ENCODE data around the gene SBDS.

Gene SBDS

DNA sequence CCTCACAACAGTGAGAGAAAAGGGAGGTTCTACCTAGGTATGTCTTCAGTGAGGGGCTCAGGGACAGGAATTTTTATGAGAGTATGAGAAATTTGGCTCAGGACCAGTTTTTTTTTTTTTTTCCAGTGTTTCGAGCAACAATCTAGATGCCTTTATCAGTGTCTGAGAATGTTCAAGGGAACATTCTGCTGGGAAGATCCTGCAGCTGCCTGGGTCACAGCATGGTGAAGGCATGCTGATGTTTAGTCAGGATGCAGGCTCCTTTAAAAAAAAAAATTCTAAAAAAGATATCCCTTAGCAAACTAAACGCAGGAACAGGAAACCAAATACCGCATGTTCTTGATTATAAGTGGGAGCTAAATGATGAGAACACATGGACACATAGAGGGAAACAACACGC lies 31.0 kb downstream of the SBDS start:
- H3K27me3 ChIP-seq (ENCODE audit: control insufficient read depth, low read length), result no peaks in the 10 kb centered on the region
- H3K4me2 ChIP-seq (ENCODE audit: low read length), result no peak overlapping the region
- H3K9me3 ChIP-seq (ENCODE audit: control insufficient read depth, insufficient read depth, low read length), result no peaks in the 10 kb centered on the region
- H3K36me3 ChIP-seq (ENCODE audit: control insufficient read depth, low read length), result peaks cover 10% of the 10 kb centered on the region
- H3K79me2 ChIP-seq (ENCODE audit: control insufficient read depth, low read length), result no peaks in the 10 kb centered on the region
- no peak for TF ChIP-seq EZH2phosphoT487 (IDR thresholded peaks at IDR 0.05; ENCODE audit: borderline replicate concordance, low read length)
- TF ChIP-seq, protein P1, sequence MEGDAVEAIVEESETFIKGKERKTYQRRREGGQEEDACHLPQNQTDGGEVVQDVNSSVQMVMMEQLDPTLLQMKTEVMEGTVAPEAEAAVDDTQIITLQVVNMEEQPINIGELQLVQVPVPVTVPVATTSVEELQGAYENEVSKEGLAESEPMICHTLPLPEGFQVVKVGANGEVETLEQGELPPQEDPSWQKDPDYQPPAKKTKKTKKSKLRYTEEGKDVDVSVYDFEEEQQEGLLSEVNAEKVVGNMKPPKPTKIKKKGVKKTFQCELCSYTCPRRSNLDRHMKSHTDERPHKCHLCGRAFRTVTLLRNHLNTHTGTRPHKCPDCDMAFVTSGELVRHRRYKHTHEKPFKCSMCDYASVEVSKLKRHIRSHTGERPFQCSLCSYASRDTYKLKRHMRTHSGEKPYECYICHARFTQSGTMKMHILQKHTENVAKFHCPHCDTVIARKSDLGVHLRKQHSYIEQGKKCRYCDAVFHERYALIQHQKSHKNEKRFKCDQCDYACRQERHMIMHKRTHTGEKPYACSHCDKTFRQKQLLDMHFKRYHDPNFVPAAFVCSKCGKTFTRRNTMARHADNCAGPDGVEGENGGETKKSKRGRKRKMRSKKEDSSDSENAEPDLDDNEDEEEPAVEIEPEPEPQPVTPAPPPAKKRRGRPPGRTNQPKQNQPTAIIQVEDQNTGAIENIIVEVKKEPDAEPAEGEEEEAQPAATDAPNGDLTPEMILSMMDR (IDR thresholded peaks at IDR 0.05; ENCODE audit: low read depth, low read length, poor library complexity, severe bottlenecking), result no peak
- no peak overlapping the region for H3K27ac ChIP-seq (ENCODE audit: low read depth, low read length)
- H3K9me2 ChIP-seq (replicated peaks; ENCODE audit: control insufficient read depth, low read length), result no peaks in the 10 kb centered on the region
- H3F3A ChIP-seq (ENCODE audit: control insufficient read depth, insufficient read depth), result no peaks in the 10 kb centered on the region
- no peaks in the 10 kb centered on the region for H4K20me1 ChIP-seq (ENCODE audit: control insufficient read depth, insufficient read depth, low read depth, low read length)
- no peaks in the 10 kb centered on the region for H3K4me1 ChIP-seq (ENCODE audit: control insufficient read depth, low read length)
- no peak overlapping the region for H3K4me3 ChIP-seq (ENCODE audit: low read length)

DNA sequence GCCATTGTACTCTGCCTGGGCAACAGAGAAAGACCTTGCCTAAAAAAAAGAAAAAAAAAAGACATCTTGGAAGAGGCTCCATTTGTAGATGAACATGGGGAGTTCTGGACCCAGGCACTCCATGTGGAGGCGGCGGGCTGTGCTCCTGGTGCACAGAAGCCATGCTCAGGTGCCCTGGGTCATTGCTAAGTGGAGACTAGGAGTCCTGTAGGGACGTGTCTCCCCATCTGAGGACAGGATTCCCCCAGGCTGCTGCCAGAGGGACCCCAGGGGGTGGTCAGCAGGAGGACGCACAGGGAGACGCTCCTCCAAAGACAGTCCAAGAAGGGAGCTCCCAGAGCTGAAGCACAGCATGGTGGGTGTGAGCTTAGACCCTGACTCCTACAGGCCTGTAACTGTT lies 34.3 kb downstream of the SBDS start:
- H3K4me3 ChIP-seq (ENCODE audit: low read length), result no peak overlapping the region
- peaks cover 43% of the 10 kb centered on the region for H3K36me3 ChIP-seq (ENCODE audit: control insufficient read depth, low read length)
- H3K79me2 ChIP-seq (ENCODE audit: control insufficient read depth, low read length), result no peaks in the 10 kb centered on the region
- H3K27me3 ChIP-seq (ENCODE audit: control insufficient read depth, low read length), result no peaks in the 10 kb centered on the region
- TF ChIP-seq, protein P1 (IDR thresholded peaks at IDR 0.05; ENCODE audit: low read depth, low read length, poor library complexity, severe bottlenecking), result no peak
- TF ChIP-seq EZH2phosphoT487 (IDR thresholded peaks at IDR 0.05; ENCODE audit: borderline replicate concordance, low read length), result no peak
- no peaks in the 10 kb centered on the region for H4K20me1 ChIP-seq (ENCODE audit: control insufficient read depth, insufficient read depth, low read depth, low read length)
- H3F3A ChIP-seq (ENCODE audit: control insufficient read depth, insufficient read depth), result no peaks in the 10 kb centered on the region
- no peaks in the 10 kb centered on the region for H3K9me2 ChIP-seq (replicated peaks; ENCODE audit: control insufficient read depth, low read length)
- H3K4me2 ChIP-seq (ENCODE audit: low read length), result no peak overlapping the region
- H3K9me3 ChIP-seq (ENCODE audit: control insufficient read depth, insufficient read depth, low read length), result no peaks in the 10 kb centered on the region
- no peaks in the 10 kb centered on the region for H3K4me1 ChIP-seq (ENCODE audit: control insufficient read depth, low read length)
- no peak overlapping the region for H3K27ac ChIP-seq (ENCODE audit: low read depth, low read length)

DNA sequence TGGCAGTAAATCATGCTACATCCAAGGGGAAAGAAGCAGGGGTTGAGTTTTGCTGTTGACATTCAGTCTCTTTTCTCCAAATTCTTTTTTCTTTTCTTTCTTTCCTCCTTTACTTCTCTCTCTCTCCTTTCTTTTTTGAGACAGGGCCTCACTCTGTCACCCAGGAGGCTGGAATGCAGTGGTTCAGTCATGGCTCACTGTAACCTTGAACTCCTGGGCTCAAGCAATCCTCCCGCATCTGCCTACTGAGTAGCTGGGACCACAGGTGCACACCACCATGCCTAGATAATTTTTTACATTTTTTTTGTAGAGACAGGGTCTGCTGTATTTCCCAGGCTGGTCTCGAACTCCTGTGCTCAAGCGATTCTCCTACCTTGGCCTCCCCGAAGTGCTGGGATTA lies 35.2 kb downstream of the SBDS start:
- no peaks in the 10 kb centered on the region for H3F3A ChIP-seq (ENCODE audit: control insufficient read depth, insufficient read depth)
- no peaks in the 10 kb centered on the region for H3K9me2 ChIP-seq (replicated peaks; ENCODE audit: control insufficient read depth, low read length)
- H3K27me3 ChIP-seq (ENCODE audit: control insufficient read depth, low read length), result no peaks in the 10 kb centered on the region
- H3K9me3 ChIP-seq (ENCODE audit: control insufficient read depth, insufficient read depth, low read length), result no peaks in the 10 kb centered on the region
- no peak overlapping the region for H3K4me2 ChIP-seq (ENCODE audit: low read length)
- no peaks in the 10 kb centered on the region for H3K4me1 ChIP-seq (ENCODE audit: control insufficient read depth, low read length)
- TF ChIP-seq, protein P1 (IDR thresholded peaks at IDR 0.05; ENCODE audit: low read depth, low read length, poor library complexity, severe bottlenecking), result no peak
- no peak for TF ChIP-seq EZH2phosphoT487 (IDR thresholded peaks at IDR 0.05; ENCODE audit: borderline replicate concordance, low read length)
- no peaks in the 10 kb centered on the region for H4K20me1 ChIP-seq (ENCODE audit: control insufficient read depth, insufficient read depth, low read depth, low read length)
- no peaks in the 10 kb centered on the region for H3K79me2 ChIP-seq (ENCODE audit: control insufficient read depth, low read length)
- peaks cover 52% of the 10 kb centered on the region for H3K36me3 ChIP-seq (ENCODE audit: control insufficient read depth, low read length)
- H3K4me3 ChIP-seq (ENCODE audit: low read length), result no peak overlapping the region
- H3K27ac ChIP-seq (ENCODE audit: low read depth, low read length), result no peak overlapping the region
